Upper lobe of right lung (tissue), 1 donor: Measurements from ENCODE around the gene CFAP299. TPM values are rescaled to one million over a fixed set of nuclear protein-coding genes. Genes with fewer than 3 reads are reported as not detected.

ENCODE experiments used
- ATAC-seq: fragments of 200-7000 bp; cut with Tn5 transposase; one replicate; pipeline ENCODE4 v1.9.1; 2020; ENCODE audit warnings: mild to moderate bottlenecking, moderate library complexity
- DNase-seq: peaks from one replicate; pipeline ENCODE4 v3.0.0-alpha.2; 2020
- H3K27ac ChIP-seq: fragments of 200-600 bp; one replicate; pipeline ENCODE4 v1.8.0; 2022
- H3K27me3 ChIP-seq: fragments of 200-600 bp; one replicate; pipeline ENCODE4 v1.8.0; 2022; ENCODE audit warnings: mild to moderate bottlenecking
- H3K36me3 ChIP-seq: fragments of 200-600 bp; one replicate; pipeline ENCODE4 v1.8.0; 2022
- H3K4me1 ChIP-seq: fragments of 200-600 bp; one replicate; pipeline ENCODE4 v1.8.0; 2022
- H3K4me3 ChIP-seq: fragments of 200-600 bp; one replicate; pipeline ENCODE4 v1.8.0; 2022; ENCODE audit warnings: mild to moderate bottlenecking
- H3K9me3 ChIP-seq: fragments of 200-600 bp; one replicate; pipeline ENCODE4 v1.8.0; 2022
- intact Hi-C: fragments of 100-400 bp; cut with DNase I; formaldehyde crosslinking; loops from one replicate; pipeline ENCODE4 v1.11.0; 2022
- total RNA-seq: library from RNA; stranded (reverse); fragmentation: NEBNext Ultra II Directional; extraction: Animal tissue kit (Norgen Biotek cat#: 25700); gene quantifications from one replicate; pipeline ENCODE4 v1.2.1, GENCODE V29; 2021
- TF ChIP-seq, protein P1 (sequence below): fragments of 200-600 bp; IDR thresholded peaks from one replicate; pipeline ENCODE4 v1.8.0; 2022; ENCODE audit warnings: antibody characterized with exemption
- donor health status: DM: no; HTN: yes; CAD: no; lungs with severe emphysema.

CFAP299 gene
- total RNA-seq, 1 donor from 2014 or later = not detected

DNA sequence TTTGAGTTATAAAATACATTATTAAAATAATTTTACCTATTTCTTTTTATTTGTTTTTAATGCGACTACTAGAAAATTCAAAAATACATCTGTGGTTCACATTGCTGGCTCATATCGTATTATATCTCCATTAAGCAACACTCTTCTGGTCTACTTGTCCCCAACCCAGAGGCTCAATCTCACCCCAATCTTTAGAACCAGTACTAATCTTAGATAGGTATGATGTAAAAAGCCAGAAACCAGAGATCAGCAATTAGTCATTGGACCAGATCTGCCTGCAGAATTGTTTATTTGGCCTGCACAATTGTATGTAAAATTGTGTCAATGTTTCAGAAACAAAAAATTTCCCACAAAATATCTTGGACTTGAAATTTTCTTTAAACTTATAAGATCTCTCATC lies 539.4 kb downstream of the CFAP299 start:
- Histone ChIP-seq H3K4me1 (no peaks in the 10 kb centered on the region), H3K27me3 (no peaks in the 10 kb centered on the region), H3K36me3 (no peaks in the 10 kb centered on the region), H3K27ac (no peak overlapping the region), H3K9me3 (no peaks in the 10 kb centered on the region), H3K4me3 (no peak overlapping the region)
- ATAC-seq (no peak), DNase-seq (no peak)
- intact Hi-C loops = no loop called here
- TF ChIP-seq, protein P1, sequence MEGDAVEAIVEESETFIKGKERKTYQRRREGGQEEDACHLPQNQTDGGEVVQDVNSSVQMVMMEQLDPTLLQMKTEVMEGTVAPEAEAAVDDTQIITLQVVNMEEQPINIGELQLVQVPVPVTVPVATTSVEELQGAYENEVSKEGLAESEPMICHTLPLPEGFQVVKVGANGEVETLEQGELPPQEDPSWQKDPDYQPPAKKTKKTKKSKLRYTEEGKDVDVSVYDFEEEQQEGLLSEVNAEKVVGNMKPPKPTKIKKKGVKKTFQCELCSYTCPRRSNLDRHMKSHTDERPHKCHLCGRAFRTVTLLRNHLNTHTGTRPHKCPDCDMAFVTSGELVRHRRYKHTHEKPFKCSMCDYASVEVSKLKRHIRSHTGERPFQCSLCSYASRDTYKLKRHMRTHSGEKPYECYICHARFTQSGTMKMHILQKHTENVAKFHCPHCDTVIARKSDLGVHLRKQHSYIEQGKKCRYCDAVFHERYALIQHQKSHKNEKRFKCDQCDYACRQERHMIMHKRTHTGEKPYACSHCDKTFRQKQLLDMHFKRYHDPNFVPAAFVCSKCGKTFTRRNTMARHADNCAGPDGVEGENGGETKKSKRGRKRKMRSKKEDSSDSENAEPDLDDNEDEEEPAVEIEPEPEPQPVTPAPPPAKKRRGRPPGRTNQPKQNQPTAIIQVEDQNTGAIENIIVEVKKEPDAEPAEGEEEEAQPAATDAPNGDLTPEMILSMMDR = no peak

DNA sequence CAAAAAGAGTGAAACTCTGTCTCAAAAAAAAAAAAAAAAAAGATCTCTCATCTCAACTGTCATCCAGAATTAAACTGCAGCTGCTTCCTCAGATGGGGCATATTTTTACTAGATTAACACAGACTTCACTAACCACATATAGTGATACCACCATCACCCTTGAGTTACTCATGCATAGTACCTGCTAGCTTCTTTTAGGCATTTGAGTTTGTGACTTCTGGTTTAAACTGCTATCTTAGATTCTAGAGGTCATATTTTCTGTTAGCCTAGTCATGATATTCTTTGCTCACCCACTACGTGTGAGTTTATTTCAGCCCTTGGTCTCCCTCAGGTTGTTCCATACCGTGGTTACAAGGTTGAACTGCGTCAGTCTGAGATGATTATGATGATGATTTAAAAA lies 540.1 kb downstream of the CFAP299 start:
- no peaks in the 10 kb centered on the region for H3K9me3 ChIP-seq
- DNase-seq = no peak
- intact Hi-C loops = no loop called here
- no peak overlapping the region for H3K4me3 ChIP-seq
- H3K27me3 ChIP-seq = no peaks in the 10 kb centered on the region
- H3K4me1 ChIP-seq = no peaks in the 10 kb centered on the region
- no peaks in the 10 kb centered on the region for H3K36me3 ChIP-seq
- no peak for ATAC-seq
- TF ChIP-seq, protein P1 = no peak
- H3K27ac ChIP-seq = no peak overlapping the region

DNA sequence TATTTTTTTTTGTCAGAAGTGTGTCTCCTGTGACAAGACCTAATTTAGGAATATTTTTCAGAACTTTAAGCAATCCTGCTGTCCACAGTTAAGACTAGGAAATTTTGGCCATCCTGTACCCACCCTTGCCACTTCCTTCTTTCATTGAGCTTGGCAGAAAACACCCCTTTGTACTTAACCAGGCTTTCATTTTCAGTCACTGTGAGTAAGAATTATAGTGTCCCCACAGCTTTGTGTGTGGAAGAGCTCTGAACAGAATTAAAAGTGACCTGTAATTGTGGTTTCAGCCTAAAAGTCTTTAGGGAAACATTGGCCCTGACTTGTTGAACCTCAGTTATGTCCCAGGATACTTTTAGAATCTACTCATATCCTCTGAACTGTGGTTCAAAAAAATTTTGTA lies 541.3 kb downstream of the CFAP299 start:
- Histone ChIP-seq H3K27ac (no peak overlapping the region), H3K4me1 (no peaks in the 10 kb centered on the region), H3K36me3 (no peaks in the 10 kb centered on the region), H3K27me3 (no peaks in the 10 kb centered on the region), H3K9me3 (no peaks in the 10 kb centered on the region), H3K4me3 (no peak overlapping the region)
- TF ChIP-seq, protein P1 = no peak
- no peak for ATAC-seq
- intact Hi-C loops = no loop called here
- no peak for DNase-seq

DNA sequence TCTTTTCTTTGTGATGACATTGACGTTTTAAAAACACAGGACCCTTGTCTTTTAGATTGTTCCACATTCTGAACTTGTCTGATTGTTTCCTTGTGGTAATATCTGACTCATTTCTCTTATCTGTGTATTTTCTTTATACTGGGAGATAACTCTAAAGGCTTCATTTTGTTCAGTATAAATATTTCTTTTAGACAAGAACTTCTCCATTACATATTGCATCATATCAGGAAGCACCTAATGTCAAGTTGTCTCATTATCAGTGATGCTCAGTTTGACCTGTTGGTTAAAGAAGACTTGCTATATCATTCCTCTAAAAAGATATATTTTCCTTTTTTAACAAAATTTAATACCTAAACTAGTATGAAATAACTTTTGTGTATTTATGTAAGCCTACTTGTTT lies 542.7 kb downstream of the CFAP299 start:
- H3K4me1 ChIP-seq = no peaks in the 10 kb centered on the region
- TF ChIP-seq, protein P1 = no peak
- no peak for ATAC-seq

DNA sequence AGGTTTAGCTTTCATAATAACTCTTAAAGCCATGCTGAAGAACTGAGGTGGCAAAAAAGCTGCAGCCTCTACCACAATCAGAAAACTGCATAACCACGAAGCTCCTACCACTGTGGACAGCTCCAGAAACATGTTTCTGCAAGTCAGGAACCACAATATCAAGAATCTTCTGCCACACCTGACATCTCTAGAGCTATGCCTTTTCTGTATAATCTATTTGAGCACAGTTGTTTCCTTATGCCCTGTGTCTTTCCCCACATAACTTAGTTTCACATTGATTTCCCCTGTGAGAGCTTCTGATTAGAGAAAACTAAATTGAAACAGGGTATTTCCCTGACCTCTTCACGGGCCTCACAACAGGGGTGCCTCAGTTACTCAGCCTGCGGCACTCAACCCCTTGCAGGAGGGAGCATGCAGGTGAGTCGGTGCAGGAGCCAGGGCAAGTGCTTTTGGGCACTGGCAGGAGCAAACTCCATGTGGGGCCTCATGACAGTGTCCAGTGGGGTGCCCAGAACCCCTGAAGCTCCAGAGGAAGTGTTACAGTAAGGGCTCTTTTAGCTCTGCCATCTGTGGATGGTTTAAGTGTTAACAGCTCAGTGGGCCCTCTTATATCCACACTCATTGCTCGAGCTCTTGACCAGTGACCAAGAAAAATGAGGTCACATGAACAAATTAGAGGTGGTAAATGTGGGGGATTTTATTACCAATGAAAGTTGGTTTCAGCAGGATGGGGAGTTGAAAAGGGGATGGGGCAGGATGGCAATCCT lies 562.2 kb downstream of the CFAP299 start:
- H3K36me3 ChIP-seq = no peaks in the 10 kb centered on the region
- DNase-seq = no peak
- TF ChIP-seq, protein P1 = no peak
- no peaks in the 10 kb centered on the region for H3K9me3 ChIP-seq
- ATAC-seq = no peak
- no peaks in the 10 kb centered on the region for H3K4me1 ChIP-seq
- no peak overlapping the region for H3K27ac ChIP-seq
- H3K27me3 ChIP-seq = no peaks in the 10 kb centered on the region
- no peak overlapping the region for H3K4me3 ChIP-seq
- intact Hi-C loops = no loop called here

More for the DNA sequence above, 542.7 kb downstream of the CFAP299 start:
- DNase-seq = no peak
- intact Hi-C loops = no loop called here
- H3K27ac ChIP-seq = no peak overlapping the region
- H3K36me3 ChIP-seq = no peaks in the 10 kb centered on the region
- H3K27me3 ChIP-seq = no peaks in the 10 kb centered on the region
- H3K9me3 ChIP-seq = no peaks in the 10 kb centered on the region
- H3K4me3 ChIP-seq = no peak overlapping the region
